GM12874 (cell line): Measurements from ENCODE around the gene LRMDA.

ENCODE experiments used
- CTCF ChIP-seq: IDR thresholded peaks from 2 replicates; pipeline ENCODE4 v1.5.1; 2011; ENCODE audit warnings: low read depth, mild to moderate bottlenecking, control low read depth, low read length, moderate library complexity; ENCODE audit not compliant: insufficient read depth

Gene LRMDA

GRCh38 chr10:76453332-76453731, 1021.9 kb downstream of the LRMDA start:
- TF ChIP-seq CTCF, result no peak

GRCh38 chr10:76453997-76454396, 1022.6 kb downstream of the LRMDA start:
- no peak for TF ChIP-seq CTCF

- TF ChIP-seq CTCF, result no peak
Observed at GRCh38 chr10:76454506-76455140, 1023.2 kb downstream of the LRMDA start.

GRCh38 chr10:76456197-76456596, 1024.8 kb downstream of the LRMDA start:
- TF ChIP-seq CTCF, result no peak

GRCh38 chr10:76459016-76459730, 1027.7 kb downstream of the LRMDA start:
- no peak for TF ChIP-seq CTCF

- TF ChIP-seq CTCF, result no peak
Observed at GRCh38 chr10:76461024-76461423, 1029.6 kb downstream of the LRMDA start.

GRCh38 chr10:76463111-76463510, 1031.7 kb downstream of the LRMDA start:
- no peak for TF ChIP-seq CTCF
